ENCODE results near the gene CCDC3.

DNA sequence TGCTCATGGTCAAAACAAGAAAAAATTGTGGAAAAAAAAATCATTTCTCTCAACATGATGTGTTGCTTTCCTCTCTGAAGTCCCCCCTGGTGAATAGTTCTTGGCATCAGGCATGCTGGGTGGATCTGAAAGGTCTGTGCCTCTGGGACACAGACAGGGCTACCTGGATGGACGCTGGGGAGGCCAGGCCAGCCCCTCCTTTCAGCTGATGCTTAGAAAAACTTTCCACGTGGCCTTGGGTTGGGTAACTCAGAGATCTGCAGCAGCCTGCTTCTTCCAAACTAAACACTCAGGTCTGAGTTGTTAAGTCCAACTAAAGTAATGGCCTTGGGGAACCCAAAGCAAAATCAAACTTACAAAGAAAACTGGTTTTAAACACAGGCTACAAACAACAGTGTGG lies 113.0 kb downstream of the CCDC3 start:
- TF ChIP-seq, protein P1, sequence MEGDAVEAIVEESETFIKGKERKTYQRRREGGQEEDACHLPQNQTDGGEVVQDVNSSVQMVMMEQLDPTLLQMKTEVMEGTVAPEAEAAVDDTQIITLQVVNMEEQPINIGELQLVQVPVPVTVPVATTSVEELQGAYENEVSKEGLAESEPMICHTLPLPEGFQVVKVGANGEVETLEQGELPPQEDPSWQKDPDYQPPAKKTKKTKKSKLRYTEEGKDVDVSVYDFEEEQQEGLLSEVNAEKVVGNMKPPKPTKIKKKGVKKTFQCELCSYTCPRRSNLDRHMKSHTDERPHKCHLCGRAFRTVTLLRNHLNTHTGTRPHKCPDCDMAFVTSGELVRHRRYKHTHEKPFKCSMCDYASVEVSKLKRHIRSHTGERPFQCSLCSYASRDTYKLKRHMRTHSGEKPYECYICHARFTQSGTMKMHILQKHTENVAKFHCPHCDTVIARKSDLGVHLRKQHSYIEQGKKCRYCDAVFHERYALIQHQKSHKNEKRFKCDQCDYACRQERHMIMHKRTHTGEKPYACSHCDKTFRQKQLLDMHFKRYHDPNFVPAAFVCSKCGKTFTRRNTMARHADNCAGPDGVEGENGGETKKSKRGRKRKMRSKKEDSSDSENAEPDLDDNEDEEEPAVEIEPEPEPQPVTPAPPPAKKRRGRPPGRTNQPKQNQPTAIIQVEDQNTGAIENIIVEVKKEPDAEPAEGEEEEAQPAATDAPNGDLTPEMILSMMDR (IDR thresholded peaks at IDR 0.05), result no peak
- TF ChIP-seq POLR2A (IDR thresholded peaks at IDR 0.05), result no peak

Measured in sigmoid colon (tissue), 3 donors.